BLaER1 (cell line): ENCODE data around the gene SEC11A.
A peak's percentile ranks its signal among the peaks of the same experiment; 100 is the strongest.
"Not testable (repeated sequence)": the region's sequence is repeated elsewhere in the genome, so short reads cannot be mapped to it uniquely, and the experiment has no call there.

Experiments used
- H3K27ac ChIP-seq: shearing (Covaris generic); formaldehyde crosslinking; 2 replicates; pipeline ENCODE4 v1.8.1; 2022
- H3K27me3 ChIP-seq: shearing (Covaris generic); formaldehyde crosslinking; 2 replicates; pipeline ENCODE4 v1.8.1; 2022
- H3K36me3 ChIP-seq: shearing (Covaris generic); formaldehyde crosslinking; 2 replicates; pipeline ENCODE4 v1.8.1; 2022
- H3K4me1 ChIP-seq: shearing (Covaris generic); formaldehyde crosslinking; 2 replicates; pipeline ENCODE4 v1.8.1; 2022
- H3K4me2 ChIP-seq: shearing (Covaris generic); formaldehyde crosslinking; 2 replicates; pipeline ENCODE4 v1.8.1; 2022
- H3K4me3 ChIP-seq: shearing (Covaris generic); formaldehyde crosslinking; 2 replicates; pipeline ENCODE4 v1.8.1; 2022
- H3K9ac ChIP-seq: shearing (Covaris generic); formaldehyde crosslinking; 2 replicates; pipeline ENCODE4 v1.8.1; 2022
- H3K9me3 ChIP-seq: shearing (Covaris generic); formaldehyde crosslinking; 2 replicates; pipeline ENCODE4 v1.8.1; 2022
- H4K20me1 ChIP-seq: shearing (Covaris generic); formaldehyde crosslinking; 2 replicates; pipeline ENCODE4 v1.8.1; 2022
- Cebpa-rat ChIP-seq: shearing (Covaris generic); IDR thresholded peaks from 2 replicates; pipeline ENCODE4 v1.8.1; 2022

The SEC11A gene

DNA sequence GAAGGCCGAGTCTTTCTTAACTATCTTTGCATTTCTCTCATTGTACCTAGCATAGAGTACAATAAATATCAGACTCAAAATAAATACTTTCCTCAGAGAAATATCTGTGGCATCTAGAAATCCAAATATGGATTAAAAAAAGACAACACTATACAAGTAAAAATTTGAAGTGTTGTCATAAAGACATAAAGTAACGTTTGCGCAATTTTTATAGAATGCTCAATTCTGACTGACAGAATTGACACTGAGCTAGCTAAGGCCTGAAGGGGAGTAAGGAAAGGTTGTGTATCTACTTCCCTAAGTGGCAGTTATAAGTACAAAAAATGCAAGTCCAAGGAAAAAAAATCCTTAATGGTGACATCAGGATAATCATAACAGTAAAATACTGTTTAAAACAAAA lies 1.1 kb downstream of the SEC11A start:
- Histone ChIP-seq H3K36me3 (peaks cover 21% of the 10 kb centered on the region), H4K20me1 (peaks cover 48% of the 10 kb centered on the region), H3K4me1 (peaks cover 27% of the 10 kb centered on the region), H3K4me2 (peak overlapping the region; percentile 91), H3K27ac (no peak overlapping the region; the same call in 1 of the 2 replicates), H3K27me3 (no peaks in the 10 kb centered on the region), H3K9me3 (no peaks in the 10 kb centered on the region), H3K4me3 (peak overlapping the region; percentile 97), H3K9ac (peak overlapping the region; percentile 88)
- TF ChIP-seq Cebpa-rat, result no peak

DNA sequence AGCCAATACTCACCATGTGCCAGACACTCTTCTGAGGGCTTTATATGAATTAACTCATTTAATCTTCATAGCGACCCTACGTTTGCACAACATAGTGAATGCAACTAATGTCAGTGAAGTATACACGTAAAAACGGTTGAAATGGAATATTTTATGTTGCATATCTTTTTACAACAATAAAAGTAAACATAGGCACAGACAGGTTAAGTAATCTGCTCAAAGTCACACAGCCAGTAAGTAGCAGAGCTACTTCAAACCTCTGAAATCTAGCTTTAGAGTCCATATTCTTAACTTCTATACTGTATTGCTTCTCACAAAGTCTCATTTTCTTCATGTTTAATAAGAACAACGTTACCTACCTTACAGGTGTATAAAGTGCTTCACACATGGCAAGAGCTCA lies 1.6 kb downstream of the SEC11A start:
- TF ChIP-seq Cebpa-rat, result no peak
- no peaks in the 10 kb centered on the region for H3K9me3 ChIP-seq
- peak overlapping the region; percentile 91 for H3K4me2 ChIP-seq
- H3K27me3 ChIP-seq, result no peaks in the 10 kb centered on the region
- peaks cover 26% of the 10 kb centered on the region for H3K36me3 ChIP-seq
- H3K9ac ChIP-seq, result peak overlapping the region; percentile 88; the same call in 1 of the 2 replicates
- no peak overlapping the region for H3K27ac ChIP-seq
- peaks cover 27% of the 10 kb centered on the region for H3K4me1 ChIP-seq
- H4K20me1 ChIP-seq, result peaks cover 53% of the 10 kb centered on the region
- peak overlapping the region; percentile 97; the same call in 1 of the 2 replicates for H3K4me3 ChIP-seq

DNA sequence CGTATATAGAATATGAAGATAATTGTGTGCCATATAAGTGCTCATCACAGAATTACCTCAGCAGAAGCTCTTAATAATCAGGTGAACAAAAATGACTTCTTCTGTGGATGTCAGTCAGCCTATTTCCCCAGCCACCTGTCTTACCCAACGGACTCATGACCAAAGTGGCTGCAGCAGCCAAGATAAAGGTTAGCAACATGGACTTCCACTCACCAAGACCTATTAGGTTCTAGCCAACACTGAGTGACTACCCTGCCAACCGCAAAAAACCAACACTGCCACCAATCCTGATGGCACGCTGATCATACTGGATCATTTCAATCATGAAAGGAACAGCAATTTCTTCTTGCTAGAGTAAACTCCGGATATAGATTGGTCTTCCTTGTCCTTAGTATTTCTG lies 12.1 kb downstream of the SEC11A start:
- Histone ChIP-seq H4K20me1 (peaks cover 99% of the 10 kb centered on the region), H3K9me3 (no peaks in the 10 kb centered on the region), H3K4me1 (no peaks in the 10 kb centered on the region), H3K4me3 (no peak overlapping the region), H3K36me3 (peaks cover 25% of the 10 kb centered on the region), H3K4me2 (no peak overlapping the region), H3K27ac (no peak overlapping the region), H3K9ac (no peak overlapping the region), H3K27me3 (no peaks in the 10 kb centered on the region)
- no peak for TF ChIP-seq Cebpa-rat

DNA sequence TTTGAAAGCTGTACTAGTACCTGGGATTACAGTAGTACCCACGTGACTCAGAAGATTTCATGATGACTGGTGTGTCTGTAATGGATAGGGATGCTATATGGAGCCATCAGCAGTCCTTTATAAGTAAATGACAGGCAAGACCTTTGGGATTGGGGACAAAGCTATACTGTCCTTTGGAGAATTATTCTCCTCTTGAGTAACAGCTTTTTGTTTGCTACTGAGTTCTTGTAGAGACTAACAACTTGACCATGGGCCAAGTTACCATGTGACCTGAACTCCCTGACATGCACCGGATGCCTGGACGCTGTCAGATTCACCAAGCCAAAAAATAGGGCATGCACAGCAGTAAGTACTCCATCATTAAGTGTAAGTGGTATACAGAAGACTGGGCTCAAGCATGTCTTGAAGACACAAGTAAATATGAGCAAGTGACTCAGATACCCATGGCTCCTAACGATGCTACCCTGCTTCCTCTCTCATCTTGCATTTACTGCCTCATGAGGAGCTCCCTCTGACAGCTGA lies 12.9 kb downstream of the SEC11A start:
- Histone ChIP-seq H3K36me3 (peaks cover 25% of the 10 kb centered on the region), H3K27ac (no peak overlapping the region), H3K4me1 (no peaks in the 10 kb centered on the region), H3K9me3 (no peaks in the 10 kb centered on the region), H4K20me1 (peaks cover 99% of the 10 kb centered on the region), H3K4me2 (no peak overlapping the region), H3K4me3 (no peak overlapping the region), H3K27me3 (no peaks in the 10 kb centered on the region), H3K9ac (no peak overlapping the region)
- TF ChIP-seq Cebpa-rat, result no peak

DNA sequence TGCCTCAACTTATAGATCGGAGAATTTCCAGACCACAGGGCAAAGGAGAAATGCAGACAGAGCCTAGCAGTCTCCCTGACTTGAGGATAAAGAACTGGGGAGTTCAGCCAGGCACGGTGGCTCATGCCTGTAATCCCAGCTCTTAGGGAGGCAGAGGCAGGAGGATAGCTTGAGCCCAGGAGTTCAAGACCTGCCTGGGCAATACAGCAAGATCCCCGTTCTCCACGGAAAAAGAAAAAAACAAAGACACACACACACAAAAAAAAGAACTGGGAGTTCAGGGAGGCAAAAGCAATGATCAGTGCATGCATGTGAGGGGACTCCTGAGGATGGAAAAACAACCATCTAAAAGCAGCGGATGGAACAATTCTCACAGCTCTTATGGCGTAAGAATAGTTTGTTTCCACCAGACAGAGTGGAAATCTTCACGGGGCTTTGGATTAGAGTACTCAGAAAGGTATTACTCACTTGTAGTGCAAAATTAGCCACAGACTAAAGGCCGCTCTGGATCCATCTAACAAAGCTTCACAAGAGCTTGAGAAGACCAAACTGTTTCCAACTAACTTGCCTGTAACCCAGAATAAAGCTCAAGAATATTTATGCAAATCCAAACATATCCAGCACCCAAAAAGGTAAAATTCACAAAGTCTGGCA lies 16.3 kb downstream of the SEC11A start:
- H3K27ac ChIP-seq, result no peak overlapping the region
- TF ChIP-seq Cebpa-rat, result no peak
- H4K20me1 ChIP-seq, result peaks cover 95% of the 10 kb centered on the region

DNA sequence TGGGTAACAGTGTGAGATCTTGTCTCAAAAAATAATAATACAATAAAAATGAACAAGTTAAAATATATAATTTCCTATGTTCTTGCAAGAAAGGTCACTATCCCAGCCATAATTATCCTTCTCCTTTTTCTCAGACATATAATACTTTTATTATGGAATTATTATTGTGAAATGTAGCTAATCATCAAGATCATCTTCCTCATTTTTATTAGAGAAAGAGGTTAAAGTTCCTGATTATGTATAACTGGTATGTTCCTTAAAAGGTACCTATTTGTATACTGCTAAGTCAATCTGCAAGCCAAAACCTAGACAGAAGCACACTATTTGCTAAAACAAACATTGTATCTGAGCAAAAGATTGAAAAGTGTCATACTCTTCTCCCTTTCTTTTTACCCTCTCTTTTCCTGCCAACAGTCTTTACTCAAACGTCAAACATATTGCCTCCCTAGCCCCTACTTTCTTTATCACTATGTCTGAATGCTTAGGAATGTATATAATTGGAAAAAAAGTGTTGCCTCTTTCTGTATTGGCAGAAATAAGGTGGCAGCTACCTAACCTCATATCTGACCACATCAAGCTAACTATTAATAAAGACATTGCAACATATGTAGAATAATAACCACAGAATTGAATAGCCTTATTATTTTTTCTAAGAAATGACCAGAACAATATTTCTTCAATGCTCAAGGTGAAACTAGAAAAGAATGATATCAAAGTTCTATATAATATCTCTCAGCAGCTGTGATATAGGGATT lies 18.5 kb downstream of the SEC11A start:
- no peaks in the 10 kb centered on the region for H3K9me3 ChIP-seq
- no peak overlapping the region for H3K4me3 ChIP-seq
- TF ChIP-seq Cebpa-rat, result no peak
- H3K27me3 ChIP-seq, result no peaks in the 10 kb centered on the region
- 0 out of 2 replicates have a peak, but pooled peaks cover 4% of the 10 kb centered on the region for H3K36me3 ChIP-seq
- peaks cover 84% of the 10 kb centered on the region for H4K20me1 ChIP-seq
- H3K4me2 ChIP-seq, result no peak overlapping the region
- H3K9ac ChIP-seq, result no peak overlapping the region
- no peaks in the 10 kb centered on the region for H3K4me1 ChIP-seq
- H3K27ac ChIP-seq, result no peak overlapping the region

More for the DNA sequence above, 16.3 kb downstream of the SEC11A start:
- Histone ChIP-seq H3K4me1 (no peaks in the 10 kb centered on the region), H3K4me3 (no peak overlapping the region), H3K9me3 (no peaks in the 10 kb centered on the region), H3K36me3 (peaks cover 15% of the 10 kb centered on the region), H3K4me2 (no peak overlapping the region), H3K9ac (no peak overlapping the region), H3K27me3 (no peaks in the 10 kb centered on the region)

DNA sequence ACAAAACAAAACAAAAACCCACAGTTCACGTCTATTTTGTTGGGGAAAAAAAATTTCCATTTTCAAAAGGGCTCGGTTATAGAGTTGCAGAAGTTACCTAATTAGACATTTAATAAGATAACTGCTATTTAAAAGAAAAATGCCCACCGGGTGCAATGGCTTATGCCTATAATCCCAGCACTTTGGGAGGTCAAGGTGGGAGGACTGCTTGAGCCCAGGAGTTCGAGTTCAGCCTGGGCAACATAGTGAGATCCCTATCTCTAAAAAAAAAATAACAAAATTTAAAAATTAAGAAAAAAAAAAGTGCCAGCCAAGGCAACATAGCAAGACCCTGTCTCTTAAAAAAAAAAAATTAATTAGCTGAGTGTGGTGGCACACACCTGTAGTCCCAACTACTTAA lies 19.2 kb downstream of the SEC11A start:
- TF ChIP-seq Cebpa-rat, result no peak
- no peak overlapping the region for H3K27ac ChIP-seq
- H3K9me3 ChIP-seq, result no peaks in the 10 kb centered on the region
- H3K4me1 ChIP-seq, result no peaks in the 10 kb centered on the region
- peaks cover 9% of the 10 kb centered on the region; the same call in 1 of the 2 replicates for H3K36me3 ChIP-seq
- H3K4me3 ChIP-seq, result no peak overlapping the region
- H4K20me1 ChIP-seq, result peaks cover 78% of the 10 kb centered on the region
- no peak overlapping the region for H3K9ac ChIP-seq
- no peaks in the 10 kb centered on the region for H3K27me3 ChIP-seq
- no peak overlapping the region for H3K4me2 ChIP-seq

DNA sequence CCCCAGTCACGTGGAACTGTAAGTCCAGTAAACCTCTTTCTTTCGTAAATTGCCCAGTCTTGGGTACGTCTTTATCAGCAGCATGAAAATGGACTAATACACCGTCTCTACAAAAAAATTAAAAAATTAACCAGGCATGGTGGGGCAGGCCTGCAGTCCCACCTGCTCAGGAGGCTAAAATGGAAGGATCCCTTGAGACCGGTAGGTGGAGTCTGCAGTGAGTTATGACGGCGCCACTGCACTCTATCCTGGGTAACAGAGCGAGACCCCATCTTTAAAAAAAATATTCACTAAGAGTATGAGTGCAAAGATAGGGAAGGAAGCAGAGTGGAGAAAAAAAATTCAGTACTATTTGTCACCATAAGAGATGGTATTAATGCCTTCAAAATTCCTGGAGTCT lies 25.6 kb downstream of the SEC11A start:
- peaks cover 8% of the 10 kb centered on the region; the same call in 1 of the 2 replicates for H3K4me1 ChIP-seq
- peaks cover 15% of the 10 kb centered on the region; the same call in 1 of the 2 replicates for H4K20me1 ChIP-seq
- no peak overlapping the region for H3K4me2 ChIP-seq
- TF ChIP-seq Cebpa-rat, result no peak
- peaks cover 19% of the 10 kb centered on the region for H3K9me3 ChIP-seq
- no peak overlapping the region for H3K27ac ChIP-seq
- no peak overlapping the region for H3K4me3 ChIP-seq
- peaks cover 68% of the 10 kb centered on the region for H3K36me3 ChIP-seq
- H3K27me3 ChIP-seq, result no peaks in the 10 kb centered on the region
- no peak overlapping the region for H3K9ac ChIP-seq

DNA sequence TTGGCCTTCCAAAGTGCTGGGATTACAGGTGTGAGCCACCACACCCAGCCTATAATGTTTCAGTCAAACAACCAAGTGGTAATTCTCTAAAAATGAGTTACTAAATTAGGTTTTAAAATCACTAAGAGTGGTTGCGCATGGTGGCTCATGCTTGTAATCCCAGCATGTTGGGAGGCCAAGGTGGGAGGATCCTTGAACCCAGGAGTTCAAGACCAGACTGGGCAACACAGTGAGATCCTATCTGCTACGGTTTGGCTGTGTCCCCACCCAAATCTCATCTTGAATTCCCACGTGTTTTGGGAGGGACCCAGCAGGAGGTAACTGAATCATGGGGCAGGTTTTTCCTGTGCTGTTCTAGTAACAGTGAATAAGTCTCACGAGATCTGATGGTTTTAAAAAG lies 26.1 kb downstream of the SEC11A start:
- TF ChIP-seq Cebpa-rat, result no peak
- peaks cover 71% of the 10 kb centered on the region for H3K36me3 ChIP-seq

DNA sequence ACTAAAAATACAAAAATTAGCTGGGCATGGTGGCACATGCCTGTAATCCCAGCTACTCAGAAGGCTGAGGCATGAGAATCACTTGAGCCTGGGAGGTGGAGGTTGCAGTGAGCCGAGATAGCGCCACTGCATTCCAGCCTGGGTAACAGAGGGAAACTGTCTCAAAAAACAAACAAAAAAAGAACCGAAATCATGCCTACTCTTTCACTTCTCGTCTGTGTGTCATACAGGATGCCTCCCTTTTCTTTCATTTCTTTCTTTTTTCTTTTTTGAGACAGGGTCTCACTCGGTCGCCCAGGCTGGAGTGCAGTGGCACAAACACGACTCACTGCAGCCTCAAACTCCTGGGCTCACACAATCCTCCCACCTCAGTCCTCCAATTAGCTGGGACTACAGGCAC lies 29.5 kb downstream of the SEC11A start:
- peaks cover 18% of the 10 kb centered on the region for H3K9me3 ChIP-seq
- not testable (repeated sequence) for H3K27ac ChIP-seq, H4K20me1 ChIP-seq, H3K4me1 ChIP-seq, H3K9ac ChIP-seq, H3K4me2 ChIP-seq, H3K4me3 ChIP-seq, H3K27me3 ChIP-seq
- H3K36me3 ChIP-seq, result peaks cover 91% of the 10 kb centered on the region

More for the DNA sequence above, 26.1 kb downstream of the SEC11A start:
- Histone ChIP-seq H3K4me3 (no peak overlapping the region), H3K9me3 (peaks cover 19% of the 10 kb centered on the region), H3K9ac (no peak overlapping the region), H3K27ac (no peak overlapping the region), H3K4me2 (no peak overlapping the region), H4K20me1 (peaks cover 12% of the 10 kb centered on the region; the same call in 1 of the 2 replicates), H3K4me1 (peaks cover 8% of the 10 kb centered on the region; the same call in 1 of the 2 replicates), H3K27me3 (no peaks in the 10 kb centered on the region)
